GM12878 (cell line): ENCODE data around the gene SPAAR. TPM values are rescaled to one million over a fixed set of nuclear protein-coding genes. Genes with fewer than 3 reads are reported as not detected.

Source experiments
- E2F4 ChIP-seq: IDR thresholded peaks from 2 replicates; pipeline ENCODE4 v1.6.1; 2012; ENCODE audit warnings: low read depth, low read length, improper control_type of control experiment
- IRF3 ChIP-seq: fragments of 450-650 bp; IDR thresholded peaks from 2 replicates; pipeline ENCODE4 v1.6.1; 2014; ENCODE audit warnings: mild to moderate bottlenecking
- NBN ChIP-seq: fragments of 450-650 bp; IDR thresholded peaks from 2 replicates; pipeline ENCODE4 v1.6.1; 2016
- POLR2AphosphoS2 ChIP-seq: IDR thresholded peaks from 2 replicates; pipeline ENCODE4 v1.6.1; 2011; ENCODE audit warnings: low read depth, mild to moderate bottlenecking, low read length, improper control_type of control experiment, moderate library complexity
- POLR2AphosphoS5 ChIP-seq: IDR thresholded peaks from 2 replicates; pipeline ENCODE4 v1.6.1; 2011; ENCODE audit warnings: mild to moderate bottlenecking, low read length, inconsistent platforms
- RELB ChIP-seq: fragments of 450-650 bp; IDR thresholded peaks from 2 replicates; pipeline ENCODE4 v1.6.1; 2017; ENCODE audit warnings: low read depth, mild to moderate bottlenecking, moderate library complexity
- ZNF207 ChIP-seq: fragments of 450-650 bp; IDR thresholded peaks from 2 replicates; pipeline ENCODE4 v1.6.1; 2014; ENCODE audit warnings: antibody characterized with exemption, mild to moderate bottlenecking, borderline replicate concordance
- ZNF622 ChIP-seq: fragments of 450-650 bp; IDR thresholded peaks from 2 replicates; pipeline ENCODE4 v1.6.1; 2017; ENCODE audit warnings: mild to moderate bottlenecking, inconsistent platforms
- polyA plus RNA-seq, 11 experiments: library from polyadenylated mRNA; depleted of rRNA in 4 of 11; unstranded in 6 of 11; stranded (reverse) in 5 of 11; fragments of >200 nt; fragmentation: Nextera tagmentation in 4 of 11; fragmentation: Illumina TruSeq in 1 of 11; extraction: Ambion mirVana in 4 of 11; extraction: Trizol in 1 of 11; gene quantifications; 1 replicate in 1 of 11; 2 replicates in 10 of 11; pipeline versions ENCODE4 v1.2.1 to v1.2.3, GENCODE V29; 2011 to 2016; ENCODE audit warnings: inconsistent platforms in 2 of 11, missing spikeins in 2 of 11, low read depth in 1 of 11
- total RNA-seq, 4 experiments: library from RNA; depleted of rRNA in 3 of 4; stranded (reverse); fragments of >200 nt in 3 of 4; fragmentation: Illumina TruSeq in 1 of 4; extraction: Trizol in 1 of 4; gene quantifications; 2 replicates each; pipeline versions ENCODE4 v1.2.1 to v1.2.3, GENCODE V29; 2013 to 2021

SPAAR gene
- total and polyA plus RNA-seq, 10 of the 15 experiments (the other 5 are each of a cell fraction or from before 2014, with no cell fraction given), result not detected

DNA sequence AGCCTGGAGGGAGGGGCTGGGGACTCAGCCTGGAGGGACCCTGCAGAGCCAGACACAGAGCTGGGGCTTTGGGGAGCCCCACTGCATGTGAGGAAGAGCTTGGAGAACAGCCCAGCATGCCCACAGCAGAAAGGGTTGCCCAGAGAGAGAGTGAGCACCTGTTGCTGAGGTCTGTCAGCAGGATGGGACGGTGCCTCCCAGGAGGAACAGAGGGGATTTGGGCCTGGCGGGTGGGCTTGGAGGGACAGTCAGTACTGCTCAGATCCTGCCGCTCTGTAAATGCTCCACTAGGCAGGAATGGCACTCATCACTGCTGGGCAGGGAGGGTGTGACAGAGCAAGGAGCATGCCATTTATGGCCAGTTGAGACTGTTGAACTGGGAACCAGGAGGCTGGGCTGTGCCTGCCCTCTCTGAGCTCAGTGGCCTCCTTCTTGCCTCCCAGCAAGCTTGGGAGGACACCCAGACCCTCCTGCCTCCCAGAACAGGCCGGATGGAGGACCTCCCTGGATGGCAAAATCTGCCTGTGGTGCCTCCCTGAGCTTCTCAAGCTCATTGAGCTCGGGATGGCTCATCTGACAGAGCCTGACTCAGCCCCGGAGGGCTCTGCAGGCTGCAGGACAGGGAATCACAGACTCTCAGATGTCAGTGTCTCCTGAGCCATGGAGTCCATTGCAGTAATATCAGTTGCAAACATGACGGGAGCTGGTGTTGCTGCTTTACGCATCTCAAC, 4.1 kb upstream of the SPAAR start (continued):
- TF ChIP-seq RELB (no peak), POLR2AphosphoS2 (no peak), ZNF207 (no peak), E2F4 (no peak), IRF3 (no peak), NBN (no peak), POLR2AphosphoS5 (no peak), ZNF622 (no peak)
